ENCODE measurements around the gene SENP1. TPM values are rescaled to one million over a fixed set of nuclear protein-coding genes. Genes with fewer than 3 reads are reported as not detected.

SENP1 gene
- total and polyA plus RNA-seq, 2 of the 4 experiments (the other 2 are of a cell fraction): 7.2 to 25.3 TPM

DNA sequence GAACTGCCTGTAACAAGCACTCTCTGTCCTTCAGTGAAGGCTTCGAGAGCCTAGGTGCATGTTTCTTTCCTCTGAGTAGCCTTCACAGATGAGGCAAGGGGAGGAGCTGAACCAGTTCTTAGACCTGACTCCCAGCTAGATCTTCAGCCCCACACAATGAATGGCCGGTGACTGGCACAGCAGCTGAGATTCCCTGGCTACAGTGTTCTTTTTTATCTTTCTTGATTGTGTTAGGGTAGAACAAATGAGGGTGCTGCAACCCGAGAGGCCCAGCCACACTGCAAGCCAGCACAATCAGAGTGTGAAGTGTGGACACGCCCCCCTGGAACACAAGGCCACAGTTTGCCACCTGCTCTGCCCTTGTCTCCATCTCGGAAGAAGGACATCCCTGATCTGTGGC, 82.5 kb downstream of the SENP1 start:
- Histone ChIP-seq H3K36me3 (ENCODE audit: control insufficient read depth, insufficient read depth, low read length) (no peaks in the 10 kb centered on the region), H3K27me3 (ENCODE audit: control insufficient read depth, insufficient read depth, low read length) (peaks cover 57% of the 10 kb centered on the region), H3K9me3 (ENCODE audit: control insufficient read depth, insufficient read depth, low read length) (no peaks in the 10 kb centered on the region), H2BK20ac (ENCODE audit: low read depth, low read length) (no peak overlapping the region), H2AK5ac (ENCODE audit: low read depth, low read length) (no peak overlapping the region), H3K27ac (ENCODE audit: insufficient read depth, low read length) (no peak overlapping the region), H2AFZ (replicated peaks; ENCODE audit: low read length, poor library complexity) (no peak overlapping the region), H3K4me1 (ENCODE audit: control insufficient read depth, insufficient read depth, low read length) (no peaks in the 10 kb centered on the region; the same call in 1 of the 2 replicates), H3K79me1 (ENCODE audit: low read depth in 1 of 2, low read length in 2 of 2) (no peaks in the 10 kb centered on the region), H2AK9ac (replicated peaks; ENCODE audit: low read depth, low read length, poor library complexity) (no peak overlapping the region), H3K4me2 (ENCODE audit: low read depth, low read length) (no peak overlapping the region), H3K56ac (ENCODE audit: extremely low read depth, insufficient read depth, low read length) (no peak overlapping the region), H4K5ac (ENCODE audit: low read depth, low read length) (no peak overlapping the region), H3K4ac (ENCODE audit: low read depth, low read length) (no peak overlapping the region), H4K91ac (ENCODE audit: insufficient read depth, low read depth, low read length) (no peak overlapping the region), H3K14ac (replicated peaks; ENCODE audit: low read depth, low read length) (no peak overlapping the region), H3K23ac (ENCODE audit: low read depth, low read length) (no peak overlapping the region), H3K4me3 (ENCODE audit: insufficient read depth, low read depth, low read length) (no peak overlapping the region), H2BK5ac (ENCODE audit: low read depth, low read length, poor library complexity, severe bottlenecking) (no peak overlapping the region), H4K8ac (ENCODE audit: low read depth in 2 of 2, low read length in 2 of 2) (no peak overlapping the region), H3K9me1 (ENCODE audit: insufficient read depth, low read length) (no peaks in the 10 kb centered on the region), H3K18ac (ENCODE audit: low read depth, low read length) (no peak overlapping the region), H2BK120ac (ENCODE audit: low read depth, low read length) (no peak overlapping the region), H4K20me1 (ENCODE audit: insufficient read depth, low read length) (no peaks in the 10 kb centered on the region), H2BK15ac (ENCODE audit: low read depth, low read length) (no peak overlapping the region), H3K9ac (ENCODE audit: low read depth, low read length) (no peak overlapping the region)
- ATAC-seq (ENCODE audit: low read depth) (no peak), DNase-seq (no peak)
- dilution Hi-C loops (cut with HindIII; ENCODE audit: low sequenced_read_pairs, unreplicated experiment): no loop called here
- no peak for TF ChIP-seq RFX5 (IDR thresholded peaks at IDR 0.05; ENCODE audit: low read depth, low read length)
- CTCF ChIA-PET: interaction anchor here (0.6 kb wide), 1 partner anchor 10 kb away, joined by 5 read pairs; no protein-coding TSS in a partner anchor
- BruUV-seq (replicated peaks): no TSS peak
- 40% methylated on average over 1 of the region's 5 CpGs; no CpG with 5 or more reads in 1 of the 2 experiments for WGBS, 2 experiments (ENCODE audit: extremely low coverage in 2 of 2, insufficient read length in 1 of 2)
- POLR2A ChIA-PET (ENCODE audit: unreplicated experiment): no interaction called here
- in situ Hi-C loops (cut with MboI; ENCODE audit: low sequenced_read_pairs): no loop called here
- intact Hi-C loops (cut with micrococcal nuclease): no loop called here

All from IMR-90 (cell line).